ENCODE measurements around the gene ZNF823. TPM values are rescaled to one million over a fixed set of nuclear protein-coding genes. Genes with fewer than 3 reads are reported as not detected.

The ZNF823 gene
- polyA plus RNA-seq, 1 of the 3 experiments (the other 2 are of a cell fraction), result 1.5 TPM

GRCh38 chr19:11685676-11686650, 52.8 kb downstream of the ZNF823 start:
- no peak overlapping the region for H3K4me2 ChIP-seq
- no peaks in the 10 kb centered on the region for H3K27me3 ChIP-seq (ENCODE audit: insufficient read depth)
- peaks cover 0 to 13% of the 10 kb centered on the region in 2 experiments for H3K36me3 ChIP-seq (replicated peaks in 1 of 2; ENCODE audit: control insufficient read depth in 1 of 2, insufficient read depth in 2 of 2, low read length in 1 of 2)
- peaks cover 9% of the 10 kb centered on the region for H3K9me3 ChIP-seq
- H2AFZ ChIP-seq (ENCODE audit: low read depth), result no peak overlapping the region
- WGBS (ENCODE audit: low lambda C conversion rate), result 70% methylated on average over 4 of the region's 4 CpGs
- CTCF ChIA-PET, result interaction anchor here (3.1 kb wide), 1 partner anchor 14 kb away, joined by 17 read pairs; no protein-coding TSS in a partner anchor
- no peaks in the 10 kb centered on the region for H4K20me1 ChIP-seq (ENCODE audit: insufficient read depth)
- no peak for TF ChIP-seq RAD21 (IDR thresholded peaks at IDR 0.05; ENCODE audit: low read length)
- no peak for TF ChIP-seq YY1 (IDR thresholded peaks at IDR 0.05; ENCODE audit: low read depth)
- no peak for TF ChIP-seq EP300 (IDR thresholded peaks at IDR 0.05; ENCODE audit: borderline replicate concordance in 1 of 2, low read depth in 1 of 2, low read length in 1 of 2)
- H3K9ac ChIP-seq, result no peak overlapping the region
- no peaks in the 10 kb centered on the region for H3K9me2 ChIP-seq
- POLR2A ChIA-PET, result no interaction called here
- DNase-seq, result no peak
- H3K27ac ChIP-seq (ENCODE audit: low read depth in 2 of 2, low read length in 1 of 2), result no peak overlapping the region
- no peaks in the 10 kb centered on the region for H3K4me1 ChIP-seq (ENCODE audit: control insufficient read depth in 1 of 2, insufficient read depth in 2 of 2, low read depth in 1 of 2, low read length in 1 of 2)
- H3K79me2 ChIP-seq (ENCODE audit: insufficient read depth), result no peaks in the 10 kb centered on the region
- no peaks in the 10 kb centered on the region for H3F3A ChIP-seq (replicated peaks; ENCODE audit: insufficient read depth)
- H3K4me3 ChIP-seq (ENCODE audit: low read depth in 2 of 2, low read length in 1 of 2), result no peak overlapping the region

GRCh38 chr19:11684987-11685675, 53.6 kb downstream of the ZNF823 start:
- 64% methylated on average over 3 of the region's 3 CpGs for WGBS (ENCODE audit: low lambda C conversion rate)
- TF ChIP-seq SMC3 (IDR thresholded peaks at IDR 0.05; ENCODE audit: low read depth, low read length) (no peak), SIN3A (IDR thresholded peaks at IDR 0.05; ENCODE audit: borderline replicate concordance, low read depth, low read length) (no peak), MEF2A (IDR thresholded peaks at IDR 0.05; ENCODE audit: borderline replicate concordance, low read depth) (no peak), RAD21 (IDR thresholded peaks at IDR 0.05; ENCODE audit: low read length) (no peak), FOSL2 (IDR thresholded peaks at IDR 0.05; ENCODE audit: borderline replicate concordance, low read depth) (no peak), GATA2 (CRISPR knock-in tag; IDR thresholded peaks at IDR 0.05) (no peak), EZH2phosphoT487 (IDR thresholded peaks at IDR 0.05; ENCODE audit: borderline replicate concordance, low read depth) (no peak), MAX (IDR thresholded peaks at IDR 0.05; ENCODE audit: low read depth) (no peak), TEAD4 (IDR thresholded peaks at IDR 0.05; ENCODE audit: borderline replicate concordance, insufficient read depth) (no peak), TAF1 (IDR thresholded peaks at IDR 0.05; ENCODE audit: borderline replicate concordance, low read depth, low read length) (no peak), REST (IDR thresholded peaks at IDR 0.05; ENCODE audit: low read depth, low read length) (no peak), ZBTB33 (IDR thresholded peaks at IDR 0.05; ENCODE audit: borderline replicate concordance, low read depth) (no peak), USF1 (IDR thresholded peaks at IDR 0.05; ENCODE audit: borderline replicate concordance, low read depth) (no peak)
- H3K27ac ChIP-seq (ENCODE audit: low read depth in 2 of 2, low read length in 1 of 2), result no peak overlapping the region

More at GRCh38 chr19:11684987-11685675, 53.6 kb downstream of the ZNF823 start:
- ChIA-PET POLR2A (no interaction called here), CTCF (no interaction called here)
- no peak for DNase-seq
- H4K20me1 ChIP-seq (ENCODE audit: insufficient read depth), result no peaks in the 10 kb centered on the region
- no peaks in the 10 kb centered on the region for H3K9me2 ChIP-seq
- H3F3A ChIP-seq (replicated peaks; ENCODE audit: insufficient read depth), result no peaks in the 10 kb centered on the region
- H3K36me3 ChIP-seq (replicated peaks in 1 of 2; ENCODE audit: control insufficient read depth in 1 of 2, insufficient read depth in 2 of 2, low read length in 1 of 2), result peaks cover 0 to 13% of the 10 kb centered on the region in 2 experiments
- no peaks in the 10 kb centered on the region for H3K4me1 ChIP-seq (ENCODE audit: control insufficient read depth in 1 of 2, insufficient read depth in 2 of 2, low read depth in 1 of 2, low read length in 1 of 2)
- H3K9me3 ChIP-seq, result peaks cover 11% of the 10 kb centered on the region
- H3K27me3 ChIP-seq (ENCODE audit: insufficient read depth), result no peaks in the 10 kb centered on the region
- no peak overlapping the region for H3K4me2 ChIP-seq
- no peak overlapping the region for H3K4me3 ChIP-seq (ENCODE audit: low read depth in 2 of 2, low read length in 1 of 2)
- no peak overlapping the region for H2AFZ ChIP-seq (ENCODE audit: low read depth)
- no peaks in the 10 kb centered on the region for H3K79me2 ChIP-seq (ENCODE audit: insufficient read depth)
- no peak overlapping the region for H3K9ac ChIP-seq
